BJ (cell line): ENCODE measurements around the gene TSPAN14. TPM values are rescaled to one million over a fixed set of nuclear protein-coding genes. Genes with fewer than 3 reads are reported as not detected.

Experiments used
- CTCF ChIA-PET: fragments of 350-600 bp; formaldehyde crosslinking; extraction: SDS; loops from one replicate; lab custom pipeline; 2021; ENCODE audit warnings: antibody characterized with exemption, inconsistent platforms; lab: Yijun Ruan, JAX
- POLR2A ChIA-PET: fragments of 300-600 bp; sonication (Branson Sonifier 250); formaldehyde crosslinking; extraction: SDS; loops from one replicate; lab custom pipeline; 2021; ENCODE audit warnings: antibody characterized with exemption; lab: Charles Lee
- DNase-seq: peaks from one replicate; pipeline ENCODE4 v3.0.0-alpha.2; 2011; ENCODE audit warnings: low read depth
- H3K27me3 ChIP-seq: 2 replicates; pipeline ENCODE4 v1.6.0; 2011; ENCODE audit warnings: low read length; ENCODE audit not compliant: control insufficient read depth, insufficient read depth
- H3K36me3 ChIP-seq: 2 replicates; pipeline ENCODE4 v1.5.1; 2011; ENCODE audit warnings: low read length; ENCODE audit not compliant: control insufficient read depth, insufficient read depth
- H3K4me3 ChIP-seq: 2 replicates; pipeline ENCODE4 v1.5.1; 2011; ENCODE audit warnings: low read depth, mild to moderate bottlenecking, control low read depth, low read length
- CTCF ChIP-seq: IDR thresholded peaks from 2 replicates; pipeline ENCODE4 v1.5.1; 2011; ENCODE audit warnings: low read depth, mild to moderate bottlenecking, control low read depth, inconsistent platforms, low read length, moderate library complexity; ENCODE audit not compliant: insufficient read depth
- polyA plus RNA-seq: library from polyadenylated mRNA; depleted of rRNA; stranded (reverse); fragments of >200 nt; gene quantifications from 2 replicates; pipeline ENCODE4 v1.2.3, GENCODE V29; 2011

TSPAN14 gene
- polyA plus RNA-seq, 1 experiment, result 33.3 TPM

GRCh38 chr10:80503584-80504157, 49.6 kb downstream of the TSPAN14 start:
- TF ChIP-seq CTCF, result no peak
- CTCF ChIA-PET, result interaction anchor here (1.2 to 19.0 kb wide), 5 partner anchors 11 to 52 kb away, joined by 3 to 661 read pairs (median 12); partner anchors contain the start of gene TSPAN14

GRCh38 chr10:80504158-80504811, 50.2 kb downstream of the TSPAN14 start:
- no peak for TF ChIP-seq CTCF
- no peak overlapping the region for H3K4me3 ChIP-seq
- no peak for DNase-seq
- CTCF ChIA-PET, result interaction anchor here (0.6 to 19.0 kb wide), 12 partner anchors 11 to 121 kb away, joined by 3 to 661 read pairs (median 8); partner anchors contain the start of gene TSPAN14
- POLR2A ChIA-PET, result no interaction called here
- H3K27me3 ChIP-seq, result no peaks in the 10 kb centered on the region
- 0 out of 2 replicates have a peak, but pooled peaks cover 1% of the 10 kb centered on the region for H3K36me3 ChIP-seq

More at GRCh38 chr10:80503584-80504157, 49.6 kb downstream of the TSPAN14 start:
- no peak for DNase-seq
- Histone ChIP-seq H3K4me3 (no peak overlapping the region), H3K36me3 (0 out of 2 replicates have a peak, but pooled peaks cover 1% of the 10 kb centered on the region), H3K27me3 (no peaks in the 10 kb centered on the region)
- POLR2A ChIA-PET, result no interaction called here

GRCh38 chr10:80504897-80505465, 50.9 kb downstream of the TSPAN14 start:
- ChIA-PET CTCF (interaction anchor here (0.6 to 19.0 kb wide), 25 partner anchors 8 to 419 kb away, joined by 3 to 661 read pairs (median 6); partner anchors contain the start of gene TSPAN14), POLR2A (no interaction called here)
- Histone ChIP-seq H3K4me3 (no peak overlapping the region), H3K27me3 (no peaks in the 10 kb centered on the region), H3K36me3 (0 out of 2 replicates have a peak, but pooled peaks cover 1% of the 10 kb centered on the region)
- no peak for TF ChIP-seq CTCF
- no peak for DNase-seq

GRCh38 chr10:80506189-80506575, 52.1 kb downstream of the TSPAN14 start:
- Histone ChIP-seq H3K36me3 (0 out of 2 replicates have a peak, but pooled peaks cover 1% of the 10 kb centered on the region), H3K27me3 (no peaks in the 10 kb centered on the region), H3K4me3 (no peak overlapping the region)
- TF ChIP-seq CTCF, result no peak
- no peak for DNase-seq
- POLR2A ChIA-PET, result interaction anchor here (0.5 kb wide), 1 partner anchor 112 kb away, joined by 3 read pairs; no protein-coding TSS in a partner anchor
- CTCF ChIA-PET, result interaction anchor here (0.7 to 19.0 kb wide), 27 partner anchors 9 to 418 kb away, joined by 3 to 661 read pairs (median 6); partner anchors contain the start of gene TSPAN14
